GM12891 (cell line): ENCODE measurements around the gene ROBO2.

Experiments
- DNase-seq: peaks from one replicate; pipeline ENCODE4 v3.0.0; 2011; ENCODE audit warnings: low spot score; ENCODE audit not compliant: insufficient read length
- FAIRE-seq: peaks from 2 replicates; lab custom pipeline; 2011; peaks lifted over from hg19 to GRCh38; lab: Jason Lieb, UNC
- PAX5 ChIP-seq: IDR thresholded peaks from 2 replicates; pipeline ENCODE4 v1.6.1; 2011; ENCODE audit warnings: low read length, moderate library complexity, mild to moderate bottlenecking; ENCODE audit not compliant: insufficient read depth, severe bottlenecking
- POLR2A ChIP-seq: IDR thresholded peaks from 2 replicates; pipeline ENCODE4 v1.6.1; 2011; ENCODE audit warnings: low read depth, low read length, control low read depth
- POLR2AphosphoS5 ChIP-seq: IDR thresholded peaks from 2 replicates; pipeline ENCODE4 v1.6.1; 2011; ENCODE audit warnings: low read depth, low read length, control low read depth
- POU2F2 ChIP-seq: IDR thresholded peaks from 2 replicates; pipeline ENCODE4 v1.6.1; 2011; ENCODE audit warnings: low read depth, mild to moderate bottlenecking, control low read depth, low read length, moderate library complexity
- SPI1 ChIP-seq: IDR thresholded peaks from 2 replicates; pipeline ENCODE4 v1.6.1; 2011; ENCODE audit warnings: low read depth, low read length, control low read depth
- TAF1 ChIP-seq: IDR thresholded peaks from 2 replicates; pipeline ENCODE4 v1.6.1; 2011; ENCODE audit warnings: low read depth, low read length, control low read depth

The ROBO2 gene

DNA sequence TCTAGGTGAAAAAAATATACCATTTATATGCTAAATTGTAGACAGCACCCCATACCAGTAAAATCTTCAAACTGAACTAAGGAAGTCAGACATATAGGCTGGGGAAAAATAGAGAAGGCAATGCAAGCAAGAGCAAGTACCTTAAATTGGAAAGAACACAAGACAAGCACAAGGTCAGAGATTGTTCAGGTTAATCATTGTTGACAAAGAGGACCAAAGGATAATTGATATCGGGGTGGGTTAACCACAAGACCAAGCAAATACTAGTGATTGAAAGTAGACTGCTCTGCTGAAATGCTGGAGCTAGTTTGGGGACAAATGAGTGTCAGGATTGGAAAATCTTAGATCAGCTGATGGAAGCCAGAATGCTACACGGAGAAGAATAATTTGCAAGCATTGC is 499.8 kb downstream of the ROBO2 start:
- TF ChIP-seq TAF1 (no peak), PAX5 (no peak), POLR2AphosphoS5 (no peak), SPI1 (no peak), POLR2A (no peak), POU2F2 (no peak)
- FAIRE-seq (no peak), DNase-seq (no peak)

DNA sequence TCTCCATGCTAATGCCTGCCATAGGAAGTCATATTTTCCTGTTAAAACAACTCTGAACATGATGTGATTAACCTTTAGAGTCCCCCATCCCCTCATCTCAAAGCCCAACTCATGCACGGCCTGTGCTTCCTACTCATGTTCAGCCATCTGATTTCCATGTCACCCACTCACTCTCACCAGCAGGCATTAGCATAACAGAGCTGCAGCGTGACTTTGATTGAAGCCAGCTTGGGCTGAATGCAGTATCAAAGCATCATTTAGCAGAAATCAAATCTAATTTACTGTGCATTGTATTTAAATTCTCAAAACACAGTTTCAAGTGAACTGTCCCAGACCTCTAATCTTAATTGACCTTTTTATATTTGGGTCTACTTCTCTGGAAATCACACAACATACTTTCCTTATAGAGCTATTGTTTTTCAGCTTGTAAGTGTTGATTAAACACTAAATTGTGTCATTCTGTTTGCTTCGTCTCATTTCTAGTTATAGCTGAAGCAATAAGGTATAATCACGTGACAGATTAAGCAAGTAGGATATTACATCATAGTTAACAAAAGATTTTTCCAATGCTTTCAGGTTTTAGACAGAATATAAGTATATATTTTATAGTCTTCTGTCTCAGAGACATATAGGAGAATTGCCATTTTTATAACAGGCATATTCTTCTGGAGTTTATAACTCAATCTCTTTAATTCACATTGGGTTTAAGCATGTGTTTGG is 501.5 kb downstream of the ROBO2 start:
- no peak for FAIRE-seq

DNA sequence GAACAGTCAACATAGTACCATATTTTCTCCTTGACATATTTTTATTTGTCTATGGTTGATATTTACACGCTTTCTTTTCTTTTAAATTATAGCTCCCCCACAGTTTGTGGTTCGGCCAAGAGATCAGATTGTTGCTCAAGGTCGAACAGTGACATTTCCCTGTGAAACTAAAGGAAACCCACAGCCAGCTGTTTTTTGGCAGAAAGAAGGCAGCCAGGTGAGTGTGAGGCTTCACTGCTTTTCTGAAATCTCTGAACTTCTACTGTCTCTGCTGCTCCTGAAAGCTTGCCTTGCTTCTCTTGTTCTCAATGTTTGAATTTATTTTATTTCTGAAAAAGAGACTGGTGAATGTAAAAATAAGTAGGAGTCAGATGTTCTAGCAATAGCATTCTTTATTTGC is 506.3 kb downstream of the ROBO2 start:
- DNase-seq (no peak), FAIRE-seq (no peak)
- no peak for TF ChIP-seq TAF1

More for the DNA sequence above, 501.5 kb downstream of the ROBO2 start:
- DNase-seq = no peak
- no peak for TF ChIP-seq POU2F2
- no peak for TF ChIP-seq PAX5
- no peak for TF ChIP-seq POLR2AphosphoS5
- no peak for TF ChIP-seq TAF1
- no peak for TF ChIP-seq SPI1
- no peak for TF ChIP-seq POLR2A

DNA sequence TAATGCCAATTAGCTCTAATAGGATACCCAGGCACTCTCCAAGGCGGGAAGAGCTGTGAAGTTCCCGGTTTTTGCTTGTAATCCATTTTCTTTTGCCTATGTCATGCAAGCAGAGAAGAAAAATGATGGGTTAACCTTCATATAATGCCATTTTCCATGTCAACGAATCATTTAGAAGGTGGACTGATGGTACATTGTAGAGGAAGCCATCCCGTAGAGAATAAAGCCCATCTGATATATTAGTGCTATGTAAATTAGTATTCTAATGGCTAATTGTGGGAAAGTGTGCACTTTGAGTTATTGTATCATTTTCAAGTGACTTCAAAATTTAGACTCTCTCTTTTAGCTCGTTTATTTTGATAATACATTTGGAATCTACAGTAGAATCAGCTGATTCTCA is 509.1 kb downstream of the ROBO2 start:
- TF ChIP-seq TAF1 = no peak
- TF ChIP-seq POU2F2 = no peak
- no peak for TF ChIP-seq POLR2AphosphoS5
- no peak for TF ChIP-seq SPI1
- TF ChIP-seq POLR2A = no peak
- no peak for TF ChIP-seq PAX5
- DNase-seq (no peak), FAIRE-seq (no peak)

DNA sequence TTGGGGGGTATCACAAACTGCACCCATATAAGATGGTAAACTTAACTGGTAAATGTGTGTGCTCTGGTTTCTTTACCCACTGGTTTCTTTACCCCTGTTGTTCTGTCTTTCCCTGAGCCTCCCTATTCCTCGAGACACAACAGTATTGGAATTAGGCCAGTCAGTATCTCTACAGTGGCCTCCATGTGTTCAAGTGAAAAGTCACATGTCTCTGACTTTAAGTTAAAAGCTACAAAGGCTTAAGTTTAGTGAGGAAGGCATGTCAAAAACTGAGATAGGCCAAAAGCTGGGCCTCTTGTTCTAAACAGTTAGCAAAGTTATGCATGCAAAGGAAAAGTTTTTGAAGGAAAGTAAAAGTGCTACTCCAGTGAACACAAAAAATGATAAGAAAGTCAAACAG is 513.3 kb downstream of the ROBO2 start:
- no peak for TF ChIP-seq TAF1
- TF ChIP-seq SPI1 = no peak
- TF ChIP-seq POLR2AphosphoS5 = no peak
- TF ChIP-seq POU2F2 = no peak
- TF ChIP-seq PAX5 = no peak
- TF ChIP-seq POLR2A = no peak
- DNase-seq (no peak), FAIRE-seq (no peak)

DNA sequence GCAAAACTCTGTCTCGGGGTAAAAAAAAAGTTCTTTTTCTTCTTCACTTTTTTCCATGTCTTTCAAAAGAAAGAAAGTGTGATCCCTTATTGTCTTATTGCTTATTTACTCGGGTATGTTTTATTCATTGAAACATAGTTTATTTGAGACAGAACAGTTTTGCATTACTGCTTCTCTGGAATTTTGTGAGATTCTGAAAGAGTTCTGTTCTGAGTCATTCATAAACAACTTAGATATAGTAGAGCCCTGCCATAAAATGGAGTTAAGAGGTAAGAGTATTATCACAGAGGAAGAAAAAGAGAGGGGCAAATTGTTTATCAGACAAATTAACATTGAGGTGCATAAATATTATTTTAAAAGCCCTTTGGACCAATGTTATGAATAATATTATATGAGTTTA is 522.2 kb downstream of the ROBO2 start:
- no peak for DNase-seq
- FAIRE-seq = no peak
- TF ChIP-seq POLR2AphosphoS5 (no peak), SPI1 (no peak), PAX5 (no peak), POLR2A (no peak)

DNA sequence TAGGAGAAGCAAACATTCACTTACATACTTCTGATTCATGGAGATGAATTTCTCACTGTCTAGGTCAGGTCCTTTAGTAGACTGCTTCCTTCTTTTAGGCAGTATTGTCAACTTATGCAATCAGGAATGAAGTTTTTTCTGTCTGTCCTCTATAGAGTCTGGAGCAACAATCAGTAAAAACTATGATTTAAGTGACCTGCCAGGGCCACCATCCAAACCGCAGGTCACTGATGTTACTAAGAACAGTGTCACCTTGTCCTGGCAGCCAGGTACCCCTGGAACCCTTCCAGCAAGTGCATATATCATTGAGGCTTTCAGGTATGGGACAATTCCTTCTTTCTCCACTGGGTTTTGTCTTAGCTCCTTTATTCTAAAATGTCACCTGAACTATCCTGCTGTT is 523.1 kb downstream of the ROBO2 start:
- TF ChIP-seq TAF1 = no peak
- TF ChIP-seq SPI1 = no peak
- no peak for TF ChIP-seq POLR2A
- no peak for TF ChIP-seq POLR2AphosphoS5
- no peak for TF ChIP-seq PAX5
- DNase-seq (no peak), FAIRE-seq (no peak)

DNA sequence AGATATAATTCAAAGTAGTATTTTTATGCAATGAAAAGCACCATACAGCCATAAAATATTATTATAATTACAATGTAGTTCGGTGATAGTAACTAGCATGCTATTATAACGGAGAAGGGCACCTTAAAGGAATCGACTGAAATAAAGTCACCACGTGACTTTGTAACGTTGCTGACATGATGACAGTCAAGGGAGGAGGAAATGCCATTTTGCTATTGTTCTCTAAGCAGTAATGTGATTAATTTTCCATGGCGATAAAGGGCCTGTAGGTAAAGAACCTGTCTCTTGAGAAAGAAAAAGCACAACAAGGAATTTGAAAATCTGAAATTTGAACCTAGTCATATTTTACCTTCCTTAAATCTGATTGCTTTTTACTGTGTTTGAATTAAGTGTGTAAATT is 526.2 kb downstream of the ROBO2 start:
- no peak for FAIRE-seq
- no peak for DNase-seq
- TF ChIP-seq POU2F2 (no peak), POLR2AphosphoS5 (no peak), SPI1 (no peak), PAX5 (no peak), TAF1 (no peak), POLR2A (no peak)

DNA sequence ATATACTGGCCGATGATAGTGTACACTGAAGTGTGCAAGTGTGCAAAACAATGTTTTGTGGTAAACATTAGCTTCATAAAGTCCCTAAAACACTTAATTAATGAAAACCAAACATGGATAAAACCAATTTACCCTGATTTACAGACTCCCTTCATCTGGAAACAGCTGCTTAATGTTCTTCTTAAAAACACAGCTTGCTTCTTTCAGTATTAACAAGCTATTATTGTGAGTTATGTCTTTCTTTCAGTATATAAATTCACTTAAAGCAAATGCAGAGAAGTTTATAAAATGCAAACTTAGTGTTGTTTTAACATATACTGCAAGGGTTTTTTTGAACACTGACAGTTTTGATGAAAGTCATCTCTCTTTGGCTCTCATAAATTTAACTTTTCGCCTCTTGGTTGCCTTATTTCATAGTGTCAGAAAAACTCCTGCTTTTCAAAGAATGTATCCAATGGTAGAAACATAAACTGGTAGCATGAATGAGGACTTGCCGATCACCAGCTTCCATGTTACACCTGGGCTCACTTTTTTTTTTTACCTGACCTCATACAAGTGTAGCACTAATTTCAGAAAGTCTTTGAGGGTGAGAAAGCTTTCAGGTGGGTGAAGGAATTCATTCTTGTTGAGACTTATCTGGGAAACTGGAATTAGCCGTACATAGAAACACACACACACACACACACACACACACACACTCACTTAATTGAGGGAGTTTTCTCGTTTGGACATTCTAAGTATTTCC is 532.2 kb downstream of the ROBO2 start:
- DNase-seq (no peak), FAIRE-seq (no peak)
- TF ChIP-seq PAX5 (no peak), TAF1 (no peak), POU2F2 (no peak), POLR2AphosphoS5 (no peak), POLR2A (no peak), SPI1 (no peak)

DNA sequence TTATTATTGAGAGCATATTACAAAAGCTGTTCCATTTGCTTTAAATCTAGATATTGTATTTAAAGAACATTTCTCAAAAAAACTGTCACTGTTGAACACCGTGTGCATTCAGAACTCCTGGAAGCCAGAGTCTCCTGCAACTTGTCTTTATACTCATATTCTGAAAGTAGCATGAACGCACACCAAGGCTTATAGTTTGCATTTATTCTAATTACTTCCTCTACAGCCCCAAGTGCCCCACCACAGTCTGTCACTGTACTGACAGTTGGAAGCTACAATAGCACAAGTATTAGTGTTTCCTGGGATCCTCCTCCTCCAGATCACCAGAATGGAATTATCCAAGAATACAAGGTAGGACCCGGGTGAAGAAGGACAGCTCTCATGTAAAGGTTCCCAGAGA is 537.4 kb downstream of the ROBO2 start:
- TF ChIP-seq TAF1 = no peak
- TF ChIP-seq PAX5 = no peak
- no peak for TF ChIP-seq SPI1
- no peak for TF ChIP-seq POLR2A
- TF ChIP-seq POU2F2 = no peak
- TF ChIP-seq POLR2AphosphoS5 = no peak
- DNase-seq (no peak), FAIRE-seq (no peak)

DNA sequence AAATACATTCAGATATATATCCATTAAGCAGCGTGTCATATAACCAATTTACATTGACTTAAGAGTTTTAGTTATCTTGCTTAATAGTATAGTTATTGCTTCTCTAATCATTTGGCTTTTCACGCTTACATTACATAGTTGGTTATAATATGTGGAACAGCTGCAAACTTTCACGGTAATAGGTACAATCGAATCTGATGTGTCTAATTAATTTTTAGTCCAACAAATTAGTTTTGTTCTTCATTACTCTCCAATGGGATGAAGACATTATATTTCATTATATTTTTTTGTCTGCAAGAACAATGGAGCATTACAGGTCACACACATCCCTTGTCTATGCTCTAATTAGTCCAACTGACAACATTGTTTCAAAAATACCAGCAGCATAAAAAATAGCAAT is 546.3 kb downstream of the ROBO2 start:
- TF ChIP-seq POU2F2 = no peak
- no peak for TF ChIP-seq POLR2A
- no peak for TF ChIP-seq PAX5
- no peak for TF ChIP-seq TAF1
- no peak for TF ChIP-seq SPI1
- no peak for TF ChIP-seq POLR2AphosphoS5
- FAIRE-seq (no peak), DNase-seq (no peak)
